ENCODE results near the gene NFYA.

Gene NFYA

DNA sequence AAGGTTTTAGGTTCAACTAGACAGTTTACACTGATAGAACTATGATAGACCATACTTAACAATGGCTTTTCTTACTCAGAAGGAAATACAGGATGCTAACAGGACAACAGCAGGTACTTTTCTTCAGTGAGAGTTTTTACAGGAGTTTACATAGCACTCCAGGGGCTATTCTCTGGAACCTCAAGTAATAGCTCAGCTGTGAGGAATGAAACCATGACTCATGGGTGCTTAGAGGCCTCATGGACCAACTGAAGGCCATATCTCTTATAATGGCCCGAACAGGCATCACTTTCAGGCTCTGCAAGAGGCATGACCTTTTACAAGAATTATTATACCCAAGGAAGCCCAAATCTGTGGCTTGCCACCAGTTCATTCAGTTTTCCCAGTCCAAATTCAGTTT lies 49.6 kb downstream of the NFYA start:
- peak; percentile 21 for DNase-seq

DNA sequence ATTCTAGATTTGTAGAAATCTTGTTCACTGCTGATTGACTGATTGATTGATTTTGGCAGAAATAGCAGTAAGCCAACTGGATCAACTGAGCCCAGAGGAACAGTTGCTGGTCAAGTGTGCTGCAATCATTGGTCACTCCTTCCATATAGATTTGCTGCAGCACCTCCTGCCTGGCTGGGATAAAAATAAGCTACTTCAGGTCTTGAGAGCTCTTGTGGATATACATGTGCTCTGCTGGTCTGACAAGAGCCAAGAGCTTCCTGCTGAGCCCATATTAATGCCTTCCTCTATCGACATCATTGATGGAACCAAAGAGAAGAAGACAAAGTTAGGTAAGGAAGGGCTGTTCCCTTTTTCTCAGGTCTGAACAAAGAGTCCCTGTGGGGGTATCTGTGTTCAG lies 50.1 kb downstream of the NFYA start:
- DNase-seq: no peak

DNA sequence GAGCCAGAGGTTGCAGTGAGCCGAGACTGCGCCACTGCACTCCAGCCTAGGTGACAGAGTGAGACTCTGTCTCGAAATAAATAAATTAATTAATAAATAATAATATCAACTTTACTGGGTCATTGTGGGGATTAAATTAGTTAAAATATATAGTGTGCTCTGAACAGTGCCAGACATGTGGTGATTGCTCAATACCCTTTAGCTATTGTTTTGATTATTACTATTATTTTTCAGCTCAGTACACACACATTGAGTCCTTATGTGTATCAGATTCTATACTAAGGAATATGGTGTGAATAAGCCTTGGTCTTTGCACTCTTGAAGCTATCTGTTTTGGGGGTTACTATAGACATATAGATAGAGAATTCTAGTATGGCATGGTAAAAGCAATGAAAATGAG lies 52.5 kb downstream of the NFYA start:
- DNase-seq: no peak

DNA sequence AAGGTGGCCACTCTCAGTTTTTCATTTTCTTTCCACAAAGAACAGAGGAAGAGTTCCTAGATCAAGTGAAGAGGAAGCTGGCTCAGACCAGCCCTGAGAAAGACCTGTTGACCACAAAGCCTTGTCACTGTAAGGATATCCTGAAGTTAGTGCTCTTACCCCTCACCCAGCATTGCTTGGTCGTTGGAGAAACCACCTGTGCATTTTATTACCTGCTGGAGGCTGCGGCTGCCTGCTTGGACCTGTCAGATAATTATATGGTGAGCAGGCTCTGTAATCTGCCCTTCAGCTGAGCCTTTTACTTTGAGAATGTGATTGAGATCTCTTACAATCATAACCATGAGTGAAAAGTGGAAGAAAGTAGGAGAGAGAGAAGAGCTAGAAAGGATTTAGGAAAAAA lies 59.5 kb downstream of the NFYA start:
- DNase-seq: no peak

DNA sequence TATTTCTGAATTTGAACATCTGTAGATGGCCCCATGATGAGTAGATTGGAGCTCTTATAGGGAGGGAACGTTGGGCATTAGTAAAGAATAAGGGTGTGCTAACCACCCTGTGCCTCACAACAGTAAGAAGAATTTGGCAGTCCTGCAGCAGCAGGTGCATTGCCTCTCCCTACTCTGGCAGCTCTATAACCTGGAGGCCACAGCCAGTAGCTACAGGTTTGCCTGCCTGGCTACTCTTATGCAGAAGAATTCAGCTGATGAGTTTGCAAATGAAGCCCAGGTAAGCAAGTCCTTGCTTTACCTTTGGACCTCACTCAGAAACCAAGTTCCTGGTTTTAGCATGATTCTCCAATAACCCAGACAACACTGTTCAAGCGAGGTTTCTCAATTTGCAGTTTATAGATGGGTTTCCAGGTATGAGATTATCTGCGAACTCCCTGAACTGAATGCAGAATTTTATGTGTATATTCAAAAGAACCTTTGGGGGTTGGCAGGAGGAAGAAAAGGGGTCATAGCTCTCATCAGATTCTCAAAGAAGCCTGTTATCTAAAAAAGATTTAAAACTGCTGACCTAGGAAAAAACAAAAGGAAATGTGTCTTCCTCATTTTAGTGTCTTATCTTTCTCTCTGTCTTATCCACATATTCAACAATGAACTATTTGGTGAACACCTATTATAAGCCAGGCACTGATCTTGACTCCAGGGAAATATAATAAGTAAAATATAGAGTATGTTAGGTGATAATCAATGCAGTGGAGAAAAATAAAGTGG lies 62.5 kb downstream of the NFYA start:
- DNase-seq: no peak

DNA sequence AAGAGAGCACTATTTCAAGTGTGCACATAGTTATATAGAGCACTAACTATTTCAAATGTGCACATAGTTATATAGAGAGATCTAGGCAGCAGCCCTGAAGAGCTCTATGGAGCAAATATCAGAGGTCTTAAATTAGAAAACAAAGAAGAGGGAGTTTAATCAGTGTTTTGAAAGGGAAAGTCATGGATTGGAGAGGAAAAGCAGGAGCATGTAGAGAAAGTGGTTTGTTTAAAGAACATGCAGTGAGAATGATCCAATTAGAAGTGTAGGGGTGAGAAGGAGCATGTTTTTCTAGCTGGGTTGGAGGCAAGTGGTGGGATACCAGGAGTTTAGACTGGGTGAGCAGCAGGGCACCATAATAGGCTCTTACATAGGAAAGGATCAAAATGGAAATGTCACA lies 64.1 kb downstream of the NFYA start:
- no peak for DNase-seq

DNA sequence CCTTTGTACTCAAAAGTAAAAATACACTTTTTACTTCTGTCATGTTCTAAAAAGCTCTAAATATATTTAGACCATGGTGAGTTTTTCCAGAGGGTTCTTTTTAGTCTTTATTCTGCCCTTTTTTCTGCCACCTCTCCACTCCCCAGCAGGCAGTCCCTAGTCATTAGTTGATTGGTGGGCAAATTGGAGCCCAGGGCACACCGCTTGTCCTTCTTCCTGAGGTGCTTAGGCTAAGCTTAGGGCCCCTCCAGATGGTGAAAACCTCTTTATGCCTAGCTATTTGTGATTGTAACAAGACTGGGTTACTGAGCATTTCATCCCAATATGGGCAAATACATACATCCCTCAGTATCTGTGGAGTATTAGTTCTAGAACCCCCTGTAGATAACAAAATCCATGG lies 75.1 kb downstream of the NFYA start:
- DNase-seq: no peak

Measured in fibroblast of skin of back (primary cell).